GM15510 (cell line): ENCODE data around the gene KRTAP4-12.
"Not testable (repeated sequence)": the region's sequence is repeated elsewhere in the genome, so short reads cannot be mapped to it uniquely, and the experiment has no call there.

Experiments used
- POLR2A ChIP-seq: IDR thresholded peaks from 3 replicates; pipeline ENCODE4 v1.6.1; 2011; ENCODE audit warnings: borderline replicate concordance; ENCODE audit not compliant: insufficient read length; ENCODE audit errors: extremely low read depth

Gene KRTAP4-12

DNA sequence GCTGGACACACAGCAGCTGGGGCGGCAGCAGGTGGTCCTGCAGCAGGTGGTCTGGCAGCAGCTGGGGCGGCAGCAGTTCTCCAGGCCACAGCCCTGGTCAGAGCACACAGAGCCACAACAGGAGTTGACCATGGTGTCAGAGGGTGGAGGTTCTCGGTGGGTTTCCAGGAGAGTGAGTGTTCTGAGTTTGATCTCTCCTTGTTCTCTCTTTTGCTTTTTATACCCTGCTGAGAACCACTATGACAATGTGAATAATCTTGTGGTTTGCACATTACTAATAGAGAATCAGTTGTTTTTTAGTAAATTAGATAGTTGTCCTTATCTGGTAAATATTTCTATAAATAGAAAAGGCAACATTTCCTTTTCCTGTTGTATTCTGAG, at the start of gene KRTAP4-12:
KRTAP4-12 (minus strand) TSS at position 192 of the 381 bp plus-strand sequence; CDS start at position 132, 60 bp downstream.
- not testable (repeated sequence) for TF ChIP-seq POLR2A

DNA sequence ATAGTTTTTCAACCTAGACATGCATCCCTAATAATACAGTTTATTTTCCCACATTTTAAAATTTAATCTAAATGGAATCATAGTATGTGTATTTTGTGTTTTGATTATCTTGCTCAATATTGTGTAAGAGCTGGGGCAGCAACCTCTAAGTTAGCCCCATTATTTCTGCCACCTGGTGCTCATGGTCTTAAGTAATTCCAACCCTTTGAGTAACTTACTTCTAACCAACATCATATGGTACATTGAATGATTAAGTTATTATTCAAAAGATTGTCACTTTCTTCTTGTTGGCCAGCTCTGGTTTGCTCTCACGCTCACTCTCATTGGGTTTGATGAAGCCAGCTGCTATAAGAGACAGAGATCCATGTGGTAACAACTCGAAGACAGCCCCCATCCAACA, 47.9 kb upstream of the KRTAP4-12 start:
- TF ChIP-seq POLR2A, result no peak

- TF ChIP-seq POLR2A, result no peak
These were observed 44.1 kb upstream of the KRTAP4-12 start, which contains the start of gene KRTAP4-3 for GRCh38 chr17:41168121-41168520. Gene KRTAP4-3, minus strand, starts transcription at chr17:41168221. Its CDS starts 49 bp downstream, at chr17:41168172.

DNA sequence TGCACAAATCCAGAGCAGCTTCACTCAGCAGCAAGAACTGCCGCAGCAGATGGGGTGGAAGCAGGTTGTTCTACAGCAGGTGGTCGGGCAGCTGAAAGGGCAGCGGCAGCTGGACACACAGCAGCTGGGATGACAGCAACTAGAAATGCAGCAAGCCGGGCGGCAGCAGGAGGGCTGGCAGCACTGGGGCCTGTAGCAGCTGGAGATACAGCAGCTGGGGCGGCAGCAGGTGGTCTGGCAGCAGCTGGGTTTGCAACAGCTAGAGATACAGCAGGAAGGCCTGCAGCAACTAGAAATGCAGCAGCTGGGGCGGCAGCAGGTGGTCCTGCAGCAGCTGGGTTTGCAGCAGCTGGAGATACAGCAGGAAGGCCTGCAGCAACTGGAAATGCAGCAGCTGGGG, 43.6 kb upstream of the KRTAP4-12 start:
- TF ChIP-seq POLR2A, result no peak

DNA sequence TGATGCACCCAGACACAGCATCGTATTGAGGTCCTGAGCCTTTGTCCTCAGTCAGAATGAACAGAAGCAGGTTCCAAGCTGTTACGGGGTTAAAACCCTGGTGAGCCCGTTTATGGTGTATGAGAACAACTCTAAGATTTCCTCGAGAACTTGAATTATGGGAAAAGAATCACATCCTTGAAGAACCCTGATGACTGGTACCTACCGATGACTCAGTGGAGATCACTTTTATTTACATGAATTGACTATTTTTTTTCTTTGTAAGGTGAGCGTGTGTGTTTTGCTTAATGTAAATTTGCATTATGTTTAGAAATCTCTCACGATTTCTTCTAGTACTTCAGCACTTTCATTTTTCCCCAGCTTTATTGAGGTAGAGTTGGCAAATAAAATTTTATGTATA, 39.8 kb upstream of the KRTAP4-12 start:
- TF ChIP-seq POLR2A, result no peak

DNA sequence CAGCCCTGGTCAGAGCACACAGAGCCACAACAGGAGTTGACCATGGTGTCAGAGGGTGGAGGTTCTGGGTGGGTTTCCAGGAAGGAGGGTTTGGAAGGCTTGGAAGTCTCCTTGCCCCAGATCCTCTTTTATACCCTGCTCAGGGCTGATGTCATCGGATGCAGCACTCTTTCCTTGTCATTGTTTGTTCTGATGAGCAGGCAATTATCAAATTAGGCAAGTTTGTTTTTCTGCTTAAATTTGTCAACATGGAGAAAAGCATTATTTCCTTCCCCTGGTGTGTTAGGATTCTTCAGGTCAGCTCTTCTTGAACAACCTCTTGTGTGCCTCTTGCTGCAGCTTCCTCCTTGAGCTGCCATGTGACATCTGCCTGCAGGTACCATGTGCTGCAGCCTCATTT, 36.7 kb upstream of the KRTAP4-12 start, which contains the start of gene KRTAP4-4:
KRTAP4-4 (minus strand) TSS at position 101 of the 400 bp plus-strand sequence; CDS start at position 44, 57 bp downstream.
- no peak for TF ChIP-seq POLR2A

DNA sequence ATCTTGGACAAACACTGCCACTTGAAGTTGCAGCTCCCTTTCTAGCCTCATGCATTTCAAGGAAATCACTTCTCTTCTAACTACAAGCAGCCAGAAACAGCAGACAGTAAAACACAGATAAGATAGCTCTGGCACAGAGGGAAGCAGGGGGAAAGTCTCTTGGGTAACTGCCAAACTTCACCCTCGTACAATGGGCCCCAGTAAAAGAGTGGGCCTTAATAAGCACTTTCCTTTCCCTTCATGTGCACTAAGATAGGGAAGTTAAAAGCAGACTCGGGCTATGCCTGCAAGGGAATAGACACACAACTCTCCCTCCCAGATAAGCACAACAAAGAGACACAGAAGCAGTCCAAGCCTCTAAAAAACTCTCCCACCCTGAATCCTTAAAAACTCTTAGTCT, 29.9 kb upstream of the KRTAP4-12 start:
- no peak for TF ChIP-seq POLR2A

- no peak for TF ChIP-seq POLR2A
These were observed 27.5 kb upstream of the KRTAP4-12 start for GRCh38 chr17:41151525-41151924.

DNA sequence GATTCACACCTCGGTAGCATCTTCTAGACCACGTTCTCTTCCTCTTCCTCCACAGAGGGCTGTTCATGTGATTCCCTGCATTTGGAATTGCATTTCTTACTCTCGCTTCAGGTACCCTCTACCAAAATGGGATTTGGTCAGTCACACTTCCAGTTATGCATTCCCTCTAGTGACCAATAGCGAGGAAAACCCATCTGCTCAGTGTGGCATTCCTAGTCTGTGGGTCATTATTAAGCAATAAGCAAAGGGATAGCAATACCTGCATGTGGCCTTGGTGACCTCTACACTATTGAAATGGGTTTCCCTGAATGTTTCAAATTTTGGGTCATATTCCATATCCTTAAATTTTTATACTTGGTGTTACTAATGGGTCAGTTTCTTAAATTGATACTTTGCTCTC, 26.0 kb upstream of the KRTAP4-12 start:
- no peak for TF ChIP-seq POLR2A

DNA sequence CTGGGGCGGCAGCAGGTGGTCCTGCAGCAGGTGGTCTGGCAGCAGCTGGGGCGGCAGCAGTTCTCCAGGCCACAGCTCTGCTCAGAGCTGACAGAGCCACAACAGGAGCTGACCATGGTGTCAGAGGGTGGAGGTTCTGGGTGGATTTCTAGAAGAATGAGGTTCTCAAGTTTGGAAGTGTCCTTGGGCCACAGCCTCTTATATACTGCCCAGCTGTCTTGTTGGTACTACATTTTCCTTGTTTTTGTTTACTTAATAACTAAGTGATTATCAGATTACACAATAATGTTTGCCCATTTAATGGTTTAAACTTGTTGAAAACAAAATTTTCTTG, 25.6 kb upstream of the KRTAP4-12 start, which contains the start of gene KRTAP4-5:
KRTAP4-5 (minus strand) TSS at position 174 of the 334 bp plus-strand sequence; CDS start at position 116, 58 bp downstream.
- TF ChIP-seq POLR2A, result no peak

DNA sequence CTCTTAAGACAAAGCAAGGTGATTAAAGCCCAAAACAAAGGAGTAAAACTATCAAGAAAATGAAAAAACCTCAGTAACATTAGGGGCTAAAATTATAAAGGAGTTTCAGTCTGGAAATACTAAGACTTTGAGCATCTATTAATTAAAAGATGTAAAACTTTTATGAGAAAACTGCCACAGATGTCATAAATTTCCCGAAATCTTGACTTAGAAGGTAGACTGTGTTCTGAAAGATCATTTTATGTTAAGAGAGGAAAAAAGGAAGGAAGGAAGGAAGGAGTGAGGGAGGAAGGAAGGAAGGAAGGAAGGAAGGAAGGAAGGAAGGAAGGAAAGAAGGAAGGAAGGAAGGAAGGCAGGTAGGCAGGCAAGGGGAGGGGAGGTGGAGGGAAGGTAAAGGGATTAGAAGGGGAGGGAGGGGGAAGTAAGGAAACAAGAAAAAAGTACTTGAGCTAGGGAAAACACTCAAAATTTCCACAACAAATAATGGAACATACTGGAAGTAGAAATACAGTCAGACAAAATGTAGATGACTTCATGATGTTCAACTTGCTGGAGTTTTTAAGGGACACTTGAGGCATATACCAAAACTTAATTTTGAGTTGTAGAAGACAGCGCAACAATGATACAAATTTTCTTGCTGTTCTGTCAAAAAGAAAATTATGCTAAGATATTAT, 23.7 kb upstream of the KRTAP4-12 start:
- TF ChIP-seq POLR2A, result no peak

DNA sequence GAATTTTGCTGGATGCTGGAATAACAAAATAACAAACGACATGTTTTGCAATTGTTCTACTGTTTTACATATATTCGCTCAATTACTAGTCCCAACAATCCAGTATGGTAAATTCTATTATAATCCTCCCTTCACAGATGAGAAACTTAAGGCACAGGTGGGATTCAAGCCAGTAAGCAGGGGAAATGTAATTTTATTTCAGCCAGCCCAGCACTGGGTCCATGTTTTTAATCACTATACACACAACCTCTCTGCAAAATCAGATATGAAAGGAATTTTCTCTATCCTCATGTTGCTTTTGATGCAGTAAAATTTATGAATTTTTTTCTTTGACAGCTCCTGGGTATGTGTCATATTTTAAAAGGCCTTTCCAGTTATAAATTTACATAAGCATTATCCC, 21.3 kb upstream of the KRTAP4-12 start:
- TF ChIP-seq POLR2A, result no peak

- TF ChIP-seq POLR2A, result no peak
These were observed 20.9 kb upstream of the KRTAP4-12 start for GRCh38 chr17:41144846-41145245.

DNA sequence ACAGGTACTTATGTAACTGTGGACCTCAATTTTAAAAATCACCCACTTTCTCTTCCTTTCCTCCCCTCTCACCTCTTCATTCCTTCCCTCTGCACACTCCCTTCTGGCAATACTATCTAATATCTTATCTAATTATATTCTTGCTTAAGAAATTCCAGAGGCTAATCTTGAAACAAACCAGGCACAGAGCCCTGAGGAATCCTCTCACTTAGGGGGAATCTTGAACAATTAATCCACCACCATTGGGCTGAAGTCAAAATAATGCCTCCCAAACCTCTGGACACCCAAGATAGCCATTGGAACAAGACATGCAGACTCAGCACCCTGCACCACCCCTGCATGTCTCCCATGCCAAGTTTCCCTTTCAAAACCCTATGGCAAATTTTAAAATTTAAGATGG, 17.4 kb upstream of the KRTAP4-12 start:
- no peak for TF ChIP-seq POLR2A

DNA sequence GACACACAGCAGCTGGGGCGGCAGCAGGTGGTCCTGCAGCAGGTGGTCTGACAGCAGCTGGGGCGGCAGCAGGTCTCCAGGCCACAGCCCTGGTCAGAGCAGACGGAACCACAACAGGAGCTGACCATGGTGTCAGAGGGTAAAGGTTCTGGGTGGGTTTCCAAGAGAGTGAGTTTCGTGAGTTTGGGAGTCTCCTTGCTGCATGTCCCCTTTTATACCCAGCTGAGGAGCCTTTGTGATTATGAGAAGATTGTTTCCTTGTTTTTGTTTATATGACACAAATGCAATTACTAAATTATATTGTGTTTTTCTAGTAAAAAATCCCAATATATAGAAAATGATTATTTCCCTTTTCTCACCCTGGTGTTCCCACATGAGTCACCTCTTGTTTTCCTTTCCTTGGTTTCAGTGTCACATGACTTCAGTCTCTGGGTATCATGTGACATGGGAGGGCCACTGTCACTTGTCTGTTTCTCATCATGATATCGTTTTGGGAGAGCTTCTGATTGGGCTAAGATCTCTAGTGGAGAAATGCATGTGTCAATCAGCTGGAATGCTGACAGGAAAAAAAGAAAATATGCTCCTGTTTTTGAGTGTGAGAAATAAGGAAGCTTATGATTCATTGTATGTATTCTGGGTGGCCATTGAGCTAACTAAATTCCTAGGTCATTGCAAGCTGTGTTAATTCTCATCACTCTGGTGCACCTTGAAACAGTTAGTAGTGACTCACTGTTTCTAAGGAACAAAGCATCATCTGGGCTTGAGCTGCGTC, 16.6 kb upstream of the KRTAP4-12 start, which contains the start of gene KRTAP4-6:
KRTAP4-6 (minus strand) TSS at position 185 of the 772 bp plus-strand sequence; CDS start at position 128, 57 bp downstream.
- no peak for TF ChIP-seq POLR2A
